Measurements from ENCODE around the gene NAALADL2. TPM values are rescaled to one million over a fixed set of nuclear protein-coding genes. Genes with fewer than 3 reads are reported as not detected.

Gene NAALADL2
- total RNA-seq, 4 donors from 2014 or later = 7.0 to 34.7 (median 18.4) TPM

GRCh38 chr3:174857301-174857700 is 1.8 kb upstream of the NAALADL2 start:
- H3K27me3 ChIP-seq = no peaks in the 10 kb centered on the region
- no peak for DNase-seq
- no peak overlapping the region for H3K4me3 ChIP-seq
- no peaks in the 10 kb centered on the region for H3K36me3 ChIP-seq
- no peaks in the 10 kb centered on the region for H3K9me3 ChIP-seq
- TF ChIP-seq POLR2A (IDR thresholded peaks at IDR 0.05) (no peak), CTCF (IDR thresholded peaks at IDR 0.05) (no peak)
- H3K4me1 ChIP-seq = no peaks in the 10 kb centered on the region
- H3K27ac ChIP-seq = no peak overlapping the region

- H3K4me1 ChIP-seq = no peaks in the 10 kb centered on the region
- no peak for DNase-seq
- no peaks in the 10 kb centered on the region for H3K27me3 ChIP-seq
- H3K4me3 ChIP-seq = no peak overlapping the region
- H3K27ac ChIP-seq = no peak overlapping the region
- H3K36me3 ChIP-seq = no peaks in the 10 kb centered on the region
- TF ChIP-seq CTCF (IDR thresholded peaks at IDR 0.05) (peak in 1 of 6 experiments; percentile 17), POLR2A (IDR thresholded peaks at IDR 0.05) (no peak)
- no peaks in the 10 kb centered on the region for H3K9me3 ChIP-seq
Measured at GRCh38 chr3:174858353-174858752, 781 bp upstream of the NAALADL2 start.

- H3K4me3 ChIP-seq = peak overlapping the region in 2 of 4 donors; percentile 20 to 33
- DNase-seq = no peak
Measured at GRCh38 chr3:174859756-174860155, 622 bp downstream of the NAALADL2 start.

DNA sequence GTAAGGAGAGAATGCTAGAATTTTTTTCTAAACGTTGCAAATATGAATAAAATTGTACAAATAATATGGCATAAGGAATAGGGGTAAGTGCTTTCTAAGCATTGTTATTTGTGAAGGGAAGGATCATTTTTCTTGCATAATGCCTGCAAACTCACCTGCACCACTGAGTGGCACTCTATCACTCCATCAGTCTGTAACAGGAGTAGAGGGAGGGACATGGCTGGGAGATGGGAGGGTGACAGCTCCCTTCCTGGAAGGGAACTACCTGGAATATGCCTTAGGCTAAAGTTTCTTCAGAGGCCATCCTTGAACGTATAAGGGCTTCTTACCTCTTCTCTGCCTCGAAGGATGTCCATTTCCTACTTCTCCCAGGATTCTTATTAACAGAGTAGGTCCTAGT is 3.0 kb downstream of the NAALADL2 start:
- TF ChIP-seq POLR2A (IDR thresholded peaks at IDR 0.05) = no peak
- TF ChIP-seq CTCF (IDR thresholded peaks at IDR 0.05) = peak in 3 of 6 experiments; percentile 54 to 80 (median 72)
- Histone ChIP-seq H3K27ac (no peak overlapping the region), H3K4me3 (no peak overlapping the region), H3K9me3 (no peaks in the 10 kb centered on the region), H3K27me3 (no peaks in the 10 kb centered on the region), H3K4me1 (no peaks in the 10 kb centered on the region), H3K36me3 (no peaks in the 10 kb centered on the region)
- DNase-seq = peak in 1 of 3 donors; percentile 69

More at GRCh38 chr3:174859756-174860155, 622 bp downstream of the NAALADL2 start:
- H3K27me3 ChIP-seq = no peaks in the 10 kb centered on the region
- peak overlapping the region in 2 of 4 donors; percentile 32 to 67 for H3K27ac ChIP-seq
- TF ChIP-seq POLR2A (IDR thresholded peaks at IDR 0.05) (no peak), CTCF (IDR thresholded peaks at IDR 0.05) (no peak)
- H3K9me3 ChIP-seq = no peaks in the 10 kb centered on the region
- H3K36me3 ChIP-seq = no peaks in the 10 kb centered on the region
- H3K4me1 ChIP-seq = no peaks in the 10 kb centered on the region

DNA sequence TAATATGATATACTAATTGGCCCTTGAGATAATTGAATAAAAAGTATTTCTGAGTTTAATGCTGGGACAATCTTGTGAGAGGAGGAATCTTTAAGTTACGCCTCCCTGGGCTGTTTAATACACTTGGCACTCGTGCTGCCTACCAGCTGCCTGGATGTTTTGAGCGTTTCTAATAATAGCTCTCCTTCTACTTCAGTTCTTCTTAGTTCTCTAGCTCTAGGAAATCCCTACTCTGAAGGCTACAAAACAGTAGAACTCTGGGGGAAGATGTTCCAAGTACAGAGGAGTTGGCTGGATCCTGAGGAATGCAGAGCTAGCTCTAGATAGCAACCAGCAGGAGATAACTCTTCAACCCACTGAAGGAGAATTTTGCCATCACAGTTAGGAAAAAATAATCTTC is 3.5 kb downstream of the NAALADL2 start:
- Histone ChIP-seq H3K27me3 (no peaks in the 10 kb centered on the region), H3K4me3 (no peak overlapping the region), H3K36me3 (no peaks in the 10 kb centered on the region), H3K27ac (no peak overlapping the region), H3K9me3 (no peaks in the 10 kb centered on the region), H3K4me1 (no peaks in the 10 kb centered on the region)
- TF ChIP-seq POLR2A (IDR thresholded peaks at IDR 0.05) = no peak
- no peak for TF ChIP-seq CTCF (IDR thresholded peaks at IDR 0.05)
- DNase-seq = no peak

DNA sequence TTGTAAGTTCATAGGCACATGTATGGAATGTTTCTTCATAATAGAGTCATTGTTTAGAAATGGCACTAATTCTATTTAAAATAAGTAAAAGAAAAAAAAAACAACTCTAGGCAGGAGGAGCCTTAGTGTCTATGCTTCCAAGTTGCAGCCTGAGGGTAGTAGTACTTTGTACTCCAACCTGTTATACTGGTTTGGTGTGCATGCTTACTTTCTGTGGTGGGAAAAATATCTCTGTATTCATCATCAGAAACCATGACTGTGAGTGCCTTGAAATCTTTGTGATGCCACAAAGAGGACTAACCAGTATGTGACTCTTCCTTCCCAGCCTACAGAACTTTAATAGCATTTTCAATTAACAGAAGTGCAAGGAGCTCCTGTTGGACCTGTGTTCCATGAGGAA is 4.4 kb downstream of the NAALADL2 start:
- no peaks in the 10 kb centered on the region for H3K36me3 ChIP-seq
- no peak overlapping the region for H3K27ac ChIP-seq
- TF ChIP-seq POLR2A (IDR thresholded peaks at IDR 0.05) (no peak), CTCF (IDR thresholded peaks at IDR 0.05) (no peak)
- no peaks in the 10 kb centered on the region for H3K27me3 ChIP-seq
- H3K9me3 ChIP-seq = no peaks in the 10 kb centered on the region
- no peak for DNase-seq
- H3K4me1 ChIP-seq = no peaks in the 10 kb centered on the region
- no peak overlapping the region for H3K4me3 ChIP-seq
